H1 (cell line): ENCODE measurements around the gene SYT14. TPM values are rescaled to one million over a fixed set of nuclear protein-coding genes. Genes with fewer than 3 reads are reported as not detected.

ENCODE experiments used
- CTCF ChIA-PET: fragments of 300-600 bp; sonication (Branson Sonifier 250); formaldehyde crosslinking; loops from one replicate; lab custom pipeline; 2021; ENCODE audit not compliant: partially characterized antibody; lab: Charles Lee
- POLR2A ChIA-PET: fragments of 300-600 bp; sonication (Branson Sonifier 250); formaldehyde crosslinking; loops from one replicate; lab custom pipeline; 2021; ENCODE audit warnings: inconsistent platforms; ENCODE audit not compliant: partially characterized antibody; lab: Charles Lee
- DNase-seq, 2 experiments: peaks; one replicate each; pipeline versions ENCODE4 v3.0.0 to v3.0.0-alpha.2; 2010 to 2022; ENCODE audit warnings: low spot score in 2 of 2, low read depth in 1 of 2, mixed read lengths in 1 of 2
- FAIRE-seq: peaks from 2 replicates; lab custom pipeline; 2011; peaks lifted over from hg19 to GRCh38; lab: Jason Lieb, UNC
- H2AFZ ChIP-seq: 2 replicates; pipeline ENCODE4 v1.8.1; 2012; ENCODE audit warnings: low read length, inconsistent platforms
- H2AK5ac ChIP-seq: 2 replicates; pipeline ENCODE4 v1.6.1; 2013; ENCODE audit warnings: low read depth, low read length
- H2BK120ac ChIP-seq: replicated peaks from 2 replicates; pipeline ENCODE3; 2013; ENCODE audit warnings: low read depth, low read length, inconsistent platforms
- H2BK12ac ChIP-seq: 2 replicates; pipeline ENCODE4 v1.6.1; 2013; ENCODE audit warnings: low read depth, low read length
- H2BK15ac ChIP-seq: 2 replicates; pipeline ENCODE4 v1.6.1; 2013; ENCODE audit warnings: low read length
- H2BK20ac ChIP-seq: 2 replicates; pipeline ENCODE4 v1.6.1; 2013; ENCODE audit warnings: low read length
- H2BK5ac ChIP-seq: 2 replicates; pipeline ENCODE4 v1.6.1; 2013; ENCODE audit warnings: low read depth, low read length
- H3K14ac ChIP-seq: 2 replicates; pipeline ENCODE4 v1.6.1; 2013; ENCODE audit warnings: inconsistent platforms; ENCODE audit not compliant: insufficient read length
- H3K18ac ChIP-seq: 2 replicates; pipeline ENCODE4 v1.6.1; 2013; ENCODE audit warnings: low read length; ENCODE audit errors: extremely low read depth
- H3K23ac ChIP-seq: 2 replicates; pipeline ENCODE4 v1.6.1; 2013; ENCODE audit warnings: inconsistent platforms; ENCODE audit not compliant: insufficient read length
- H3K23me2 ChIP-seq: 2 replicates; pipeline ENCODE4 v1.6.1; 2013; ENCODE audit warnings: low read depth, low read length
- H3K27ac ChIP-seq: 2 replicates; pipeline ENCODE4 v1.6.1; 2011; ENCODE audit warnings: low read depth, low read length, inconsistent platforms
- H3K27me3 ChIP-seq, 4 experiments: replicated peaks in 1 of 4; 1 replicate in 1 of 4; 2 replicates in 3 of 4; pipeline versions ENCODE4 v1.6.1 to v1.8.1; 2011 to 2013; ENCODE audit warnings: low read length in 3 of 4, mild to moderate bottlenecking in 3 of 4, inconsistent platforms in 2 of 4, mixed read lengths in 2 of 4, moderate library complexity in 1 of 4; ENCODE audit not compliant: control insufficient read depth in 3 of 4, insufficient read depth in 3 of 4; ENCODE audit errors: extremely low read depth in 1 of 4
- H3K36me3 ChIP-seq, 4 experiments: 2 replicates each; pipeline versions ENCODE4 v1.6.1 to v1.8.1; 2011 to 2013; ENCODE audit warnings: mild to moderate bottlenecking in 4 of 4, low read length in 3 of 4, moderate library complexity in 2 of 4, control low read depth in 1 of 4, inconsistent platforms in 1 of 4; ENCODE audit not compliant: insufficient read depth in 4 of 4, control insufficient read depth in 2 of 4
- H3K4ac ChIP-seq: replicated peaks from 2 replicates; pipeline ENCODE3; 2013; ENCODE audit warnings: low read length, low read depth, mixed read lengths, inconsistent platforms; ENCODE audit not compliant: insufficient read length
- H3K4me1 ChIP-seq, 4 experiments: replicated peaks in 1 of 4; 1 replicate in 1 of 4; 2 replicates in 3 of 4; pipeline versions ENCODE4 v1.6.1 to v1.8.1; 2011 to 2013; ENCODE audit warnings: low read length in 3 of 4, inconsistent platforms in 2 of 4, mixed read lengths in 1 of 4; ENCODE audit not compliant: insufficient read depth in 4 of 4, control insufficient read depth in 3 of 4
- H3K4me2 ChIP-seq, 2 experiments: 2 replicates each; pipeline versions ENCODE4 v1.6.1 to v1.8.1; 2011 to 2013; ENCODE audit warnings: low read depth in 2 of 2, low read length in 2 of 2, control low read depth in 1 of 2, inconsistent platforms in 1 of 2, mild to moderate bottlenecking in 1 of 2; ENCODE audit not compliant: insufficient read depth in 1 of 2
- H3K4me3 ChIP-seq, 4 experiments: fragments of 200-600, 300-600 bp in 1 of 4; sonication (generic), shearing (Covaris generic), sonication (Bioruptor Twin) in 1 of 4; 2 replicates each; pipeline versions ENCODE4 v1.5.1 to v1.8.1; 2011 to 2016; ENCODE audit warnings: low read length in 4 of 4, low read depth in 3 of 4, control low read depth in 2 of 4, inconsistent platforms in 2 of 4, mild to moderate bottlenecking in 2 of 4, mixed read lengths in 1 of 4, moderate library complexity in 1 of 4; ENCODE audit not compliant: insufficient read depth in 2 of 4; ENCODE audit errors: extremely low read depth in 1 of 4
- H3K56ac ChIP-seq: replicated peaks from 2 replicates; pipeline ENCODE3; 2013; ENCODE audit warnings: low read depth, mild to moderate bottlenecking, mixed read lengths, low read length, inconsistent platforms; ENCODE audit not compliant: insufficient read length
- H3K79me1 ChIP-seq: 2 replicates; pipeline ENCODE4 v1.6.1; 2013; ENCODE audit warnings: low read depth, low read length, control low read depth
- H3K79me2 ChIP-seq, 2 experiments: 2 replicates each; pipeline versions ENCODE4 v1.6.1 to v1.8.1; 2012 to 2013; ENCODE audit warnings: low read length in 2 of 2, mild to moderate bottlenecking in 2 of 2, inconsistent platforms in 1 of 2; ENCODE audit not compliant: insufficient read depth in 2 of 2, control insufficient read depth in 1 of 2
- H3K9ac ChIP-seq, 4 experiments: replicated peaks in 1 of 4; 1 replicate in 1 of 4; 2 replicates in 3 of 4; pipeline versions ENCODE4 v1.6.1 to v1.8.1; 2011 to 2013; ENCODE audit warnings: low read depth in 3 of 4, low read length in 3 of 4, control low read depth in 2 of 4, mild to moderate bottlenecking in 2 of 4, moderate library complexity in 2 of 4, inconsistent platforms in 1 of 4; ENCODE audit errors: extremely low read depth in 1 of 4
- H3K9me3 ChIP-seq, 2 experiments: 2 replicates each; pipeline versions ENCODE4 v1.6.1 to v1.8.1; 2012 to 2013; ENCODE audit warnings: mild to moderate bottlenecking in 2 of 2, moderate library complexity in 2 of 2, control low read depth in 1 of 2, inconsistent platforms in 1 of 2, low read depth in 1 of 2, low read length in 1 of 2, mixed read lengths in 1 of 2; ENCODE audit not compliant: insufficient read depth in 2 of 2
- H4K20me1 ChIP-seq, 2 experiments: replicated peaks in 1 of 2; 2 replicates each; pipeline versions ENCODE3 to v1.8.1; 2011 to 2013; ENCODE audit warnings: inconsistent platforms in 2 of 2, low read length in 2 of 2, mild to moderate bottlenecking in 1 of 2; ENCODE audit not compliant: insufficient read depth in 2 of 2, control insufficient read depth in 1 of 2
- H4K5ac ChIP-seq: 2 replicates; pipeline ENCODE4 v1.6.1; 2013; ENCODE audit warnings: low read length, low read depth, mixed read lengths, inconsistent platforms; ENCODE audit not compliant: insufficient read length
- H4K8ac ChIP-seq: 2 replicates; pipeline ENCODE4 v1.8.0; 2013; ENCODE audit warnings: mild to moderate bottlenecking, moderate library complexity, low read length, inconsistent platforms; ENCODE audit not compliant: insufficient read depth; ENCODE audit errors: extremely low read depth
- H4K91ac ChIP-seq: replicated peaks from 2 replicates; pipeline ENCODE3; 2013; ENCODE audit warnings: low read length, mixed read lengths, inconsistent platforms; ENCODE audit not compliant: insufficient read length
- CEBPB ChIP-seq: IDR thresholded peaks from 2 replicates; pipeline ENCODE4 v1.6.1; 2012; ENCODE audit warnings: low read depth, low read length
- JUN ChIP-seq: IDR thresholded peaks from 2 replicates; pipeline ENCODE4 v1.6.1; 2011; ENCODE audit warnings: low read depth, mild to moderate bottlenecking, improper control_type of control experiment, low read length
- RFX5 ChIP-seq: IDR thresholded peaks from 2 replicates; pipeline ENCODE4 v1.6.1; 2011; ENCODE audit warnings: low read depth, low read length, improper control_type of control experiment, borderline replicate concordance
- WGBS, 2 experiments: shearing (Covaris generic) in 1 of 2; methylation state at CpG; one replicate each; pipeline versions ENCODE4 v1.1.6 to v1.1.7; 2013 to 2015; ENCODE audit warnings: low lambda C conversion rate in 2 of 2, mixed read lengths in 2 of 2, inconsistent platforms in 1 of 2, low coverage in 1 of 2, missing lambda C conversion rate in 1 of 2; ENCODE audit not compliant: insufficient replicate concordance in 2 of 2, insufficient coverage in 1 of 2, insufficient read length in 1 of 2; ENCODE audit errors: extremely low coverage in 1 of 2, missing lambda C conversion rate in 1 of 2; 5-methylcytosine and 5-hydroxymethylcytosine counted together
- polyA plus RNA-seq, 7 experiments: library from polyadenylated mRNA; depleted of rRNA in 3 of 7; stranded (reverse) in 5 of 7; unstranded in 2 of 7; fragments of >200 nt in 5 of 7; fragments of 200-250 nt in 2 of 7; gene quantifications; 1 replicate in 5 of 7; 2 replicates in 1 of 7; 4 replicates in 1 of 7; pipeline versions ENCODE4 v1.2.1 to v1.2.3, GENCODE V29; 2011 to 2013; ENCODE audit warnings: missing spikeins in 2 of 7, mixed read lengths in 2 of 7
- total RNA-seq: library from RNA; stranded (reverse); fragmentation: NEBNext Ultra II Directional; extraction: Animal tissue kit (Norgen Biotek cat#: 25700); gene quantifications from 2 replicates; pipeline ENCODE4 v1.2.1, GENCODE V29; 2021

The SYT14 gene
- total and polyA plus RNA-seq, 2 of the 8 experiments (the other 6 are each of a cell fraction or from before 2014, with no cell fraction given), result 2.3 to 18.4 TPM

- DNase-seq, result no peak
Observed at GRCh38 chr1:210001751-210002150, 63.7 kb downstream of the SYT14 start.

More at GRCh38 chr1:210001751-210002150, 63.7 kb downstream of the SYT14 start:
- Histone ChIP-seq H3K4me2 (no peak overlapping the region), H4K5ac (no peak overlapping the region), H3K23ac (no peak overlapping the region), H3K56ac (no peak overlapping the region), H2BK20ac (no peak overlapping the region), H3K23me2 (0 out of 2 replicates have a peak, but pooled peaks cover 1% of the 10 kb centered on the region), H4K20me1 (no peaks in the 10 kb centered on the region), H3K4me3 (no peak overlapping the region), H3K4me1 (no peaks in the 10 kb centered on the region), H3K27ac (no peak overlapping the region), H3K9me3 (no peaks in the 10 kb centered on the region), H4K91ac (no peak overlapping the region), H3K14ac (no peak overlapping the region), H3K79me2 (no peaks in the 10 kb centered on the region), H3K36me3 (no peaks in the 10 kb centered on the region), H3K4ac (no peak overlapping the region), H3K18ac (no peak overlapping the region), H2BK120ac (no peak overlapping the region), H2AK5ac (no peak overlapping the region), H4K8ac (no peak overlapping the region), H2AFZ (no peak overlapping the region), H2BK12ac (no peak overlapping the region), H2BK15ac (no peak overlapping the region), H2BK5ac (no peak overlapping the region), H3K9ac (no peak overlapping the region), H3K79me1 (no peaks in the 10 kb centered on the region), H3K27me3 (no peaks in the 10 kb centered on the region)
- POLR2A ChIA-PET, result no interaction called here
- FAIRE-seq, result no peak
- TF ChIP-seq CEBPB, result no peak
- TF ChIP-seq JUN, result no peak
- TF ChIP-seq RFX5, result no peak
- WGBS, 2 experiments, result 83% methylated on average over 3 of the region's 3 CpGs; no CpG with 5 or more reads in 1 of the 2 experiments
- CTCF ChIA-PET, result no interaction called here
